Measurements from ENCODE around the gene CCDC110.

CCDC110 gene

GRCh38 chr4:185424905-185425646, 46.5 kb downstream of the CCDC110 start:
- DNase-seq (ENCODE audit: insufficient read length, low spot score) (no peak), FAIRE-seq (no peak)
- TF ChIP-seq CTCF (IDR thresholded peaks at IDR 0.05; ENCODE audit: insufficient read depth, missing control alignments), result no peak

- FAIRE-seq, result no peak
- no peak for TF ChIP-seq CTCF (IDR thresholded peaks at IDR 0.05; ENCODE audit: insufficient read depth, missing control alignments)
- no peak for DNase-seq (ENCODE audit: insufficient read length, low spot score)
Observed at GRCh38 chr4:185421366-185422124, 50.0 kb downstream of the CCDC110 start.

- no peak for TF ChIP-seq CTCF (IDR thresholded peaks at IDR 0.05; ENCODE audit: insufficient read depth, missing control alignments)
- DNase-seq (ENCODE audit: insufficient read length, low spot score) (no peak), FAIRE-seq (no peak)
Observed at GRCh38 chr4:185416955-185417354, 54.6 kb downstream of the CCDC110 start.

GRCh38 chr4:185412412-185412811, 59.1 kb downstream of the CCDC110 start:
- DNase-seq (ENCODE audit: insufficient read length, low spot score), result no peak
- FAIRE-seq, result no peak
- no peak for TF ChIP-seq CTCF (IDR thresholded peaks at IDR 0.05; ENCODE audit: insufficient read depth, missing control alignments)

- FAIRE-seq (no peak), DNase-seq (ENCODE audit: insufficient read length, low spot score) (no peak)
- TF ChIP-seq CTCF (IDR thresholded peaks at IDR 0.05; ENCODE audit: insufficient read depth, missing control alignments), result no peak
Observed at GRCh38 chr4:185411849-185412248, 59.7 kb downstream of the CCDC110 start.

GRCh38 chr4:185408432-185408831, 63.1 kb downstream of the CCDC110 start:
- no peak for TF ChIP-seq CTCF (IDR thresholded peaks at IDR 0.05; ENCODE audit: insufficient read depth, missing control alignments)
- DNase-seq (ENCODE audit: insufficient read length, low spot score) (no peak), FAIRE-seq (no peak)

All from D721Med (cell line).